A673 (cell line): ENCODE data around the gene NDUFC1.

Experiments
- CTCF ChIP-seq: fragments of 300-800, 200-600 bp; sonication (generic); conservative IDR thresholded peaks from 2 replicates; pipeline ENCODE4 v1.5.1; 2017; ENCODE audit warnings: low read depth, mild to moderate bottlenecking, antibody characterized with exemption, low read length, moderate library complexity, mixed read lengths
- EZH2 ChIP-seq: fragments of 200-600 bp; sonication (generic); IDR thresholded peaks from 2 replicates; pipeline ENCODE4 v1.6.1; 2017; ENCODE audit warnings: borderline replicate concordance, low read depth, mild to moderate bottlenecking, mixed read lengths, antibody characterized with exemption, low read length; ENCODE audit not compliant: poor library complexity, severe bottlenecking

DNA sequence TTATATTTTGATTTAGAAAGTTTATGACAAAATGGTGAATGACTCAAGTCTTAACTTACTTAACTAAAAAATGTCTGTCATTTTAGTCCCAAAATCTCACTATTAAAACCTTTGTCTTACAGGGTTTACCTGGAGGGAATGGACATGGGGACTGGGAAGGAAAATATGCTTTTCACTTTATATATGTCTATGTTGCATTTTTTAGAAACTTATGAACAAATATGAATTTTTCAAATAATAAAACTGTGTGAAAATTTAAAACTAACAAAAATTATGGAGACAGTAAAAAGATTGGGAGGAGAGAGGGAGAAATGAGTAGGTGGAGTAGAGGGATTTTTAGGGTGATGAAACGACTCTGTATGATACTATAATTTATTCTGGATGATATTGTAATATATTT is 28.4 kb downstream of the NDUFC1 start:
- TF ChIP-seq CTCF (no peak), EZH2 (no peak)
